Brain pericyte (primary cell): ENCODE measurements around the gene PACS1.
"Not testable (repeated sequence)": the region's sequence is repeated elsewhere in the genome, so short reads cannot be mapped to it uniquely, and the experiment has no call there.

Experiments used
- DNase-seq: peaks from one replicate; pipeline ENCODE4 v3.0.0-alpha.2; 2012; ENCODE audit warnings: low read depth, low spot score

The PACS1 gene

GRCh38 chr11:66075273-66075672 is 5.2 kb downstream of the PACS1 start:
- DNase-seq = no peak

GRCh38 chr11:66076561-66076960 is 6.5 kb downstream of the PACS1 start:
- no peak for DNase-seq

- no peak for DNase-seq
These were observed 7.9 kb downstream of the PACS1 start for GRCh38 chr11:66077927-66078326.

GRCh38 chr11:66078949-66079348 is 8.9 kb downstream of the PACS1 start:
- DNase-seq = not testable (repeated sequence)

- no peak for DNase-seq
These were observed 10.2 kb downstream of the PACS1 start for GRCh38 chr11:66080055-66080817.

- DNase-seq = no peak
These were observed 11.4 kb downstream of the PACS1 start for GRCh38 chr11:66081505-66081904.

GRCh38 chr11:66082946-66083698 is 13.1 kb downstream of the PACS1 start:
- no peak for DNase-seq

GRCh38 chr11:66083767-66084166 is 13.7 kb downstream of the PACS1 start:
- no peak for DNase-seq

- DNase-seq = no peak
These were observed 14.9 kb downstream of the PACS1 start for GRCh38 chr11:66084821-66085475.

GRCh38 chr11:66087148-66087908 is 17.3 kb downstream of the PACS1 start:
- no peak for DNase-seq

GRCh38 chr11:66089067-66089466 is 19.0 kb downstream of the PACS1 start:
- no peak for DNase-seq

GRCh38 chr11:66090288-66090687 is 20.2 kb downstream of the PACS1 start:
- no peak for DNase-seq

GRCh38 chr11:66092125-66092524 is 22.1 kb downstream of the PACS1 start:
- DNase-seq = not testable (repeated sequence)

- not testable (repeated sequence) for DNase-seq
These were observed 29.7 kb downstream of the PACS1 start for GRCh38 chr11:66099746-66100145.

- DNase-seq = no peak
These were observed 30.4 kb downstream of the PACS1 start for GRCh38 chr11:66100272-66101065.

- DNase-seq = no peak
These were observed 31.0 kb downstream of the PACS1 start for GRCh38 chr11:66101066-66101464.

GRCh38 chr11:66104057-66104638 is 34.1 kb downstream of the PACS1 start:
- DNase-seq = no peak

- DNase-seq = no peak
These were observed 36.9 kb downstream of the PACS1 start for GRCh38 chr11:66106786-66107599.

GRCh38 chr11:66107600-66108510 is 37.8 kb downstream of the PACS1 start:
- DNase-seq = no peak
